WTC11 (cell line): ENCODE results near the gene PDZD8. TPM values are rescaled to one million over a fixed set of nuclear protein-coding genes. Genes with fewer than 3 reads are reported as not detected.

Experiments used
- ATAC-seq: fragments of 200-7000 bp; cut with Tn5 transposase; 2 replicates; pipeline ENCODE4 v1.10.0; 2021; ENCODE audit warnings: mild to moderate bottlenecking, moderate library complexity
- CTCF ChIA-PET: fragments of 300-600 bp; sonication (Branson Sonifier 250); formaldehyde crosslinking; loops from one replicate; lab custom pipeline; 2021; ENCODE audit warnings: antibody characterized with exemption; lab: Charles Lee
- POLR2A ChIA-PET: fragments of 350-600 bp; sonication (Branson Sonifier 250); formaldehyde crosslinking; loops from one replicate; lab custom pipeline; 2021; ENCODE audit warnings: antibody characterized with exemption; lab: Charles Lee
- DNase-seq: peaks from one replicate; pipeline ENCODE4 v3.0.0; 2021; ENCODE audit warnings: low spot score
- H3K27ac Mint-ChIP-seq: 2 replicates; pipeline ENCODE4 v1.8.0; 2021; ENCODE audit warnings: mixed read lengths
- H3K27me3 Mint-ChIP-seq: 2 replicates; pipeline ENCODE4 v1.8.0; 2021; ENCODE audit warnings: low read depth, mild to moderate bottlenecking, moderate library complexity, mixed read lengths
- H3K36me3 Mint-ChIP-seq: 2 replicates; pipeline ENCODE4 v1.8.0; 2021; ENCODE audit warnings: mixed read lengths
- H3K4me1 Mint-ChIP-seq: 2 replicates; pipeline ENCODE4 v1.8.0; 2022; ENCODE audit warnings: mixed read lengths
- H3K4me3 Mint-ChIP-seq: 2 replicates; pipeline ENCODE4 v1.8.0; 2021; ENCODE audit warnings: mild to moderate bottlenecking, moderate library complexity, mixed read lengths
- H3K9me3 Mint-ChIP-seq: 2 replicates; pipeline ENCODE4 v1.8.0; 2021; ENCODE audit warnings: mixed read lengths
- AFF4 ChIP-seq: sonication (generic); formaldehyde crosslinking; IDR thresholded peaks from 2 replicates; pipeline ENCODE4 v1.8.1; 2023; ENCODE audit warnings: mild to moderate bottlenecking, missing genetic modification reagents, borderline replicate concordance
- ATF2 ChIP-seq: sonication (generic); formaldehyde crosslinking; IDR thresholded peaks from 2 replicates; pipeline ENCODE4 v1.8.1; 2022; ENCODE audit warnings: low read depth, missing genetic modification reagents, borderline replicate concordance
- CTCF ChIP-seq: fragments of 200-600 bp; IDR thresholded peaks from 2 replicates; pipeline ENCODE4 v1.8.0; 2022; ENCODE audit warnings: antibody characterized with exemption
- EMX1 ChIP-seq: fragments of 250-450 bp; sonication (Bioruptor Pico); IDR thresholded peaks from 2 replicates; pipeline ENCODE4 v1.8.0; 2021; ENCODE audit warnings: mild to moderate bottlenecking
- ESRRA ChIP-seq: sonication (generic); formaldehyde crosslinking; IDR thresholded peaks from 2 replicates; pipeline ENCODE4 v1.8.1; 2022; ENCODE audit warnings: mild to moderate bottlenecking, missing genetic modification reagents, borderline replicate concordance
- FOXJ3 ChIP-seq: sonication (generic); formaldehyde crosslinking; IDR thresholded peaks from 2 replicates; pipeline ENCODE4 v1.9.0; 2021; ENCODE audit warnings: missing genetic modification reagents, mild to moderate bottlenecking, borderline replicate concordance
- FOXP1 ChIP-seq: sonication (generic); formaldehyde crosslinking; IDR thresholded peaks from 2 replicates; pipeline ENCODE4 v1.8.0; 2022; ENCODE audit warnings: missing genetic modification reagents, mild to moderate bottlenecking, moderate library complexity, borderline replicate concordance
- HMGA2 ChIP-seq: fragments of 250-450 bp; sonication (Bioruptor Pico); IDR thresholded peaks from 2 replicates; pipeline ENCODE4 v1.4.0; 2021; ENCODE audit warnings: mild to moderate bottlenecking, moderate library complexity
- MYBL2 ChIP-seq: sonication (generic); formaldehyde crosslinking; IDR thresholded peaks from 2 replicates; pipeline ENCODE4 v1.8.1; 2023; ENCODE audit warnings: mild to moderate bottlenecking, moderate library complexity, missing genetic modification reagents
- NFATC4 ChIP-seq: fragments of 250-450 bp; sonication (Bioruptor Pico); IDR thresholded peaks from 2 replicates; pipeline ENCODE4 v1.9.0; 2021; ENCODE audit warnings: mild to moderate bottlenecking
- TCF7 ChIP-seq: sonication (generic); formaldehyde crosslinking; IDR thresholded peaks from 2 replicates; pipeline ENCODE4 v1.8.0; 2022; ENCODE audit warnings: mild to moderate bottlenecking, low read depth, missing genetic modification reagents, moderate library complexity
- ZNF263 ChIP-seq: sonication (generic); formaldehyde crosslinking; IDR thresholded peaks from 2 replicates; pipeline ENCODE4 v1.8.1; 2022; ENCODE audit warnings: low read depth, mild to moderate bottlenecking, moderate library complexity, missing genetic modification reagents
- ZNF317 ChIP-seq: sonication (generic); formaldehyde crosslinking; IDR thresholded peaks from 2 replicates; pipeline ENCODE4 v1.8.1; 2023; ENCODE audit warnings: low read depth, mild to moderate bottlenecking, moderate library complexity, missing genetic modification reagents, borderline replicate concordance
- ZNF416 ChIP-seq: fragments of 250-450 bp; sonication (Bioruptor Pico); IDR thresholded peaks from 2 replicates; pipeline ENCODE4 v1.9.0; 2021; ENCODE audit warnings: mild to moderate bottlenecking, inconsistent platforms
- ZNF512 ChIP-seq: sonication (generic); formaldehyde crosslinking; IDR thresholded peaks from 2 replicates; pipeline ENCODE4 v1.8.1; 2022; ENCODE audit warnings: missing genetic modification reagents, borderline replicate concordance
- total RNA-seq: library from RNA; stranded (reverse); gene quantifications from 3 replicates; pipeline ENCODE4 v1.2.3, GENCODE V29; 2021
- TF ChIP-seq, protein P1 (sequence below): fragments of 250-450 bp; sonication (Bioruptor Pico); IDR thresholded peaks from 2 replicates; pipeline ENCODE4 v1.9.0; 2021; ENCODE audit warnings: moderate library complexity, mild to moderate bottlenecking, inconsistent platforms, borderline replicate concordance
- TF ChIP-seq, protein P2 (sequence below): sonication (generic); formaldehyde crosslinking; IDR thresholded peaks from 2 replicates; pipeline ENCODE4 v1.8.0; 2023; ENCODE audit warnings: mild to moderate bottlenecking, missing genetic modification reagents
- TF ChIP-seq, protein P3 (sequence below): sonication (generic); formaldehyde crosslinking; IDR thresholded peaks from 2 replicates; pipeline ENCODE4 v1.8.0; 2022; ENCODE audit warnings: mild to moderate bottlenecking, missing genetic modification reagents
- TF ChIP-seq, protein P4 (sequence below): sonication (generic); formaldehyde crosslinking; IDR thresholded peaks from 2 replicates; pipeline ENCODE4 v1.8.0; 2022; ENCODE audit warnings: mild to moderate bottlenecking, missing genetic modification reagents

The PDZD8 gene
- total RNA-seq, 1 experiment from 2014 or later: 52.7 TPM

DNA sequence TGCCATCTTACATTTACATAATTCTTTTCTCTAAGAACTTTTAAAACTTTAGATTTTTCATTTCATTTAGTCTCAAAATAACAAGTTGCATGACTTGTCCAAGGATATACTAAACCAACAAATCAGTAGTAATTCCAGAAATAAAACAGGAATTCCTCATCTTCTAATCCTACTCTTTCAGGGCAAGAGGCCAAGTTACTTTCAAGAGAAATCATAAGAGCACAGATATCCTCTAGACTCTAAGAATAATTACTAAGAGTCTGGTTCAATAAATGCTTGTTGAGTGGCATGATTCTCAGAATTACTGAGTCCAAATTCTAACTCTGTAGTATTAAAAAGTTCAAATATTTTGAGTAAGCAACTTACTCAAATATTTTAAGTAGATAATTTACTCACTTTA is 12.9 kb downstream of the PDZD8 start:
- CTCF ChIA-PET: no interaction called here
- H3K4me3 Mint-ChIP-seq: no peak overlapping the region
- no peak for TF ChIP-seq HMGA2 (CRISPR knock-in tag)
- no peak for TF ChIP-seq EMX1 (CRISPR knock-in tag)
- TF ChIP-seq, protein P1, sequence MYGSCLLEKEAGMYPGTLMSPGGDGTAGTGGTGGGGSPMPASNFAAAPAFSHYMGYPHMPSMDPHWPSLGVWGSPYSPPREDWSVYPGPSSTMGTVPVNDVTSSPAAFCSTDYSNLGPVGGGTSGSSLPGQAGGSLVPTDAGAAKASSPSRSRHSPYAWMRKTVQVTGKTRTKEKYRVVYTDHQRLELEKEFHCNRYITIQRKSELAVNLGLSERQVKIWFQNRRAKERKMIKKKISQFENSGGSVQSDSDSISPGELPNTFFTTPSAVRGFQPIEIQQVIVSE: no peak
- TF ChIP-seq TCF7: no peak
- no peak for TF ChIP-seq ZNF512 (CRISPR knock-in tag)
- no peak for TF ChIP-seq ZNF416 (CRISPR knock-in tag)
- no peak for TF ChIP-seq NFATC4
- no peak for TF ChIP-seq FOXJ3 (CRISPR knock-in tag)
- no peak for TF ChIP-seq AFF4 (CRISPR knock-in tag)
- TF ChIP-seq ESRRA (CRISPR knock-in tag): no peak
- TF ChIP-seq FOXP1 (CRISPR knock-in tag): no peak
- no peak for TF ChIP-seq MYBL2 (CRISPR knock-in tag)
- no peak for TF ChIP-seq ZNF317 (CRISPR knock-in tag)
- TF ChIP-seq CTCF: no peak
- TF ChIP-seq, protein P2, sequence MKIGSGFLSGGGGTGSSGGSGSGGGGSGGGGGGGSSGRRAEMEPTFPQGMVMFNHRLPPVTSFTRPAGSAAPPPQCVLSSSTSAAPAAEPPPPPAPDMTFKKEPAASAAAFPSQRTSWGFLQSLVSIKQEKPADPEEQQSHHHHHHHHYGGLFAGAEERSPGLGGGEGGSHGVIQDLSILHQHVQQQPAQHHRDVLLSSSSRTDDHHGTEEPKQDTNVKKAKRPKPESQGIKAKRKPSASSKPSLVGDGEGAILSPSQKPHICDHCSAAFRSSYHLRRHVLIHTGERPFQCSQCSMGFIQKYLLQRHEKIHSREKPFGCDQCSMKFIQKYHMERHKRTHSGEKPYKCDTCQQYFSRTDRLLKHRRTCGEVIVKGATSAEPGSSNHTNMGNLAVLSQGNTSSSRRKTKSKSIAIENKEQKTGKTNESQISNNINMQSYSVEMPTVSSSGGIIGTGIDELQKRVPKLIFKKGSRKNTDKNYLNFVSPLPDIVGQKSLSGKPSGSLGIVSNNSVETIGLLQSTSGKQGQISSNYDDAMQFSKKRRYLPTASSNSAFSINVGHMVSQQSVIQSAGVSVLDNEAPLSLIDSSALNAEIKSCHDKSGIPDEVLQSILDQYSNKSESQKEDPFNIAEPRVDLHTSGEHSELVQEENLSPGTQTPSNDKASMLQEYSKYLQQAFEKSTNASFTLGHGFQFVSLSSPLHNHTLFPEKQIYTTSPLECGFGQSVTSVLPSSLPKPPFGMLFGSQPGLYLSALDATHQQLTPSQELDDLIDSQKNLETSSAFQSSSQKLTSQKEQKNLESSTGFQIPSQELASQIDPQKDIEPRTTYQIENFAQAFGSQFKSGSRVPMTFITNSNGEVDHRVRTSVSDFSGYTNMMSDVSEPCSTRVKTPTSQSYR (CRISPR knock-in tag): no peak
- TF ChIP-seq, protein P3, sequence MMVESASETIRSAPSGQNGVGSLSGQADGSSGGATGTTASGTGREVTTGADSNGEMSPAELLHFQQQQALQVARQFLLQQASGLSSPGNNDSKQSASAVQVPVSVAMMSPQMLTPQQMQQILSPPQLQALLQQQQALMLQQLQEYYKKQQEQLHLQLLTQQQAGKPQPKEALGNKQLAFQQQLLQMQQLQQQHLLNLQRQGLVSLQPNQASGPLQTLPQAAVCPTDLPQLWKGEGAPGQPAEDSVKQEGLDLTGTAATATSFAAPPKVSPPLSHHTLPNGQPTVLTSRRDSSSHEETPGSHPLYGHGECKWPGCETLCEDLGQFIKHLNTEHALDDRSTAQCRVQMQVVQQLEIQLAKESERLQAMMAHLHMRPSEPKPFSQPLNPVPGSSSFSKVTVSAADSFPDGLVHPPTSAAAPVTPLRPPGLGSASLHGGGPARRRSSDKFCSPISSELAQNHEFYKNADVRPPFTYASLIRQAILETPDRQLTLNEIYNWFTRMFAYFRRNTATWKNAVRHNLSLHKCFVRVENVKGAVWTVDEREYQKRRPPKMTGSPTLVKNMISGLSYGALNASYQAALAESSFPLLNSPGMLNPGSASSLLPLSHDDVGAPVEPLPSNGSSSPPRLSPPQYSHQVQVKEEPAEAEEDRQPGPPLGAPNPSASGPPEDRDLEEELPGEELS (CRISPR knock-in tag): no peak
- no peak for TF ChIP-seq ZNF263 (CRISPR knock-in tag)
- TF ChIP-seq, protein P4, sequence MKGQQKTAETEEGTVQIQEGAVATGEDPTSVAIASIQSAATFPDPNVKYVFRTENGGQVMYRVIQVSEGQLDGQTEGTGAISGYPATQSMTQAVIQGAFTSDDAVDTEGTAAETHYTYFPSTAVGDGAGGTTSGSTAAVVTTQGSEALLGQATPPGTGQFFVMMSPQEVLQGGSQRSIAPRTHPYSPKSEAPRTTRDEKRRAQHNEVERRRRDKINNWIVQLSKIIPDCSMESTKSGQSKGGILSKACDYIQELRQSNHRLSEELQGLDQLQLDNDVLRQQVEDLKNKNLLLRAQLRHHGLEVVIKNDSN (CRISPR knock-in tag): no peak
- no peak for TF ChIP-seq ATF2 (CRISPR knock-in tag)
- 0 out of 2 replicates have a peak overlapping the region, but pooled peaks have one; percentile 49 for H3K27ac Mint-ChIP-seq
- POLR2A ChIA-PET: no interaction called here
- no peaks in the 10 kb centered on the region for H3K9me3 Mint-ChIP-seq
- DNase-seq: no peak
- no peak for ATAC-seq
- H3K36me3 Mint-ChIP-seq: no peaks in the 10 kb centered on the region
- no peaks in the 10 kb centered on the region for H3K27me3 Mint-ChIP-seq
- peaks cover 54% of the 10 kb centered on the region for H3K4me1 Mint-ChIP-seq
